AG09319 (cell line): ENCODE results near the gene TRIM59.

Experiments used
- DNase-seq: peaks from one replicate; pipeline ENCODE4 v3.0.0-alpha.2; 2010; ENCODE audit warnings: low read depth; ENCODE audit errors: extremely low read depth
- CTCF ChIP-seq: IDR thresholded peaks from 2 replicates; pipeline ENCODE4 v1.5.1; 2011; ENCODE audit warnings: low read depth, mild to moderate bottlenecking, inconsistent platforms, low read length, moderate library complexity

The TRIM59 gene

GRCh38 chr3:160479376-160479775 lies 29.8 kb upstream of the TRIM59 start:
- DNase-seq, result no peak
- TF ChIP-seq CTCF, result no peak

DNA sequence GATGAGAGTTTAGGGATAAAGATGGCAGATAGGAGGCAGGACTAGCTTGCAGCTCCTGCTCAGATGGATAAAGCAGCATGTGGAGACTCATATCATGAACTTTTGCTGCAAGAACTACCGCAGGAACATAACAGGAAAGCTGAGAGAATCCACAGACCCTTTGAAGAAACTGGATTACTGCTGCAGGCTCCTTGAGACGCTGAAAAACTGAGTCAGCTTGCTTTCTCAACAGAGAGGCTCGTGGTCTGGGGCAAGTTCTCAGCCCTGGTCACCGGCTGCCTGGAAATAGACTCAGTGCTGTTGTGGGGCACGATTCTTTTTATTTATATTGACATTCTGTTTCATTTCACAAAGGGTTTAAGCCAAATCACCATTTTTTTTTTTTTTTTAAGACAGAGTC lies 28.8 kb upstream of the TRIM59 start:
- peak; percentile 20 for DNase-seq
- TF ChIP-seq CTCF, result no peak; the same call in 1 of the 2 replicates

- DNase-seq, result no peak
- TF ChIP-seq CTCF, result no peak
Observed at GRCh38 chr3:160477750-160478149, 28.2 kb upstream of the TRIM59 start.

DNA sequence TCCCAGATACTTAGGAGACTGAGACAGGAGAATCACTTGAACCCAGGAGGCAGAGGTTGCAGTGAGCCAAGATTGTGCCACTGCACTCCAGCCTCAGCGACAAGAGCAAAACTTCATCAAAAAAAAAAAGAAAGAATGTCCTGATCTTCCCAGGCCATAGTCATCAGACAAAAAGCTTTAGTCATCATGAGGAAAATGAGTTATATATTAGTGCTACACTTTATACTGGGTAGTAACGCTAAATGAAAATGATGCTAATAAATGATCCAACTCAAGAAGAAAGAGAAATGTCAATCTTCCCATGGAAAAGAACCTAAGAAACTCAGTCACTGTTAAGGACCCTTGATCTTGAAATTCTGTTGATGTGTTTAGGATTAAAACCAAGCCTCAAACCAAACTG lies 26.3 kb upstream of the TRIM59 start:
- DNase-seq, result no peak
- no peak for TF ChIP-seq CTCF

DNA sequence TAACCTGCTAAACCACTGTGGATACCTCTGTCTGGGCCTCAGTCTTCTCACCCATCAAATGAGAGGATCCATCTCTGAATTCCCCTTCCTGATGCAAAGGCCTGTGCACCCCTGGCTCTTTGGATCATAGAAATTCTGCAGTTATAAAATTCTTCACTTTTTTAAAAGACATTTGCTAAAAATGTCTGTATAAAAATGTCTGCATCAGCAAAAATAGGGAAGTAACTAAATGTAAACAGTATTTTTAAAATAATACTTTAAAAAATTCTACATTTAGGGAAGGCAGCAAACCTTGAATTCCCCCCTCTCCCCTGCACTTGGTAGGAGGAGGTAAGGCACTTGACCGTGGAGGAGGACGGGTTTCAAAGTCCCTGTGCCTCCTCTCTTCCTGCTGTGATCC lies 25.6 kb upstream of the TRIM59 start:
- DNase-seq, result no peak
- no peak for TF ChIP-seq CTCF

GRCh38 chr3:160474416-160474838 lies 24.8 kb upstream of the TRIM59 start:
- DNase-seq, result no peak
- no peak for TF ChIP-seq CTCF

- peak; percentile 92 for DNase-seq
- no peak for TF ChIP-seq CTCF
Observed at GRCh38 chr3:160473978-160474377, 24.4 kb upstream of the TRIM59 start.

DNA sequence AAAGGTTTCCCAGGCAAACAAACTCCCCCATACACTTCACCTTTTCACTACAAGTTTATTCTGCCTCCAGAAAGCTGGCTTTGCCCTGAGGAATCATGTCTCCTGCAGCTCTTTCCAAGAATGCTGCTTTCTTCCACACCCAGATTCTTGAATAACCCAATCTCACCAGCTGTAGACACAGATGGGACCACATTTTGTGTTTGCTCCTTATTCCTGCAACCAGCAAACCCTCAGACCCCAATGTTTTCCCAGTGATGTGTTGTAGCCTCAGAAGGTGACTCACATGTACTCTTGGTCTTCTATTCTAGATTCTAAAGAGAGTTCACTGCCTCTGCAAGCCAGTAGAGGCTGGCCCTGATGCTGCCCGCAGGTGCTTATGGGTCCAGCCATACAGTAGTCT lies 23.6 kb upstream of the TRIM59 start:
- TF ChIP-seq CTCF, result no peak

More for the DNA sequence above, 23.6 kb upstream of the TRIM59 start:
- peak; percentile 24 for DNase-seq
